Common myeloid progenitor, CD34-positive (primary cell): ENCODE data around the gene PIH1D1.
"Not testable (repeated sequence)": the region's sequence is repeated elsewhere in the genome, so short reads cannot be mapped to it uniquely, and the experiment has no call there.

ENCODE experiments used
- CTCF ChIA-PET: fragments of 350-600 bp; sonication (Branson Sonifier 250); formaldehyde crosslinking; loops from one replicate; lab custom pipeline; 2021; ENCODE audit warnings: antibody characterized with exemption; lab: Charles Lee
- POLR2A ChIA-PET: fragments of 350-600 bp; sonication (Branson Sonifier 250); formaldehyde crosslinking; loops from one replicate; lab custom pipeline; 2021; ENCODE audit warnings: antibody characterized with exemption; lab: Charles Lee
- DNase-seq, 3 donors: peaks; one replicate each; pipeline versions ENCODE4 v3.0.0 to v3.0.0-alpha.2; 2013
- H3K27ac ChIP-seq, 2 experiments: 1 replicate in 1 of 2; 2 replicates in 1 of 2; pipeline ENCODE4 v1.7.0; 2013; ENCODE audit warnings: inconsistent platforms in 2 of 2, low read length in 2 of 2, mild to moderate bottlenecking in 2 of 2, low read depth in 1 of 2, moderate library complexity in 1 of 2; ENCODE audit not compliant: severe bottlenecking in 2 of 2, insufficient read depth in 1 of 2, poor library complexity in 1 of 2
- H3K27me3 ChIP-seq, 5 experiments: replicated peaks in 2 of 5; 1 replicate in 3 of 5; 2 replicates in 2 of 5; pipeline versions ENCODE4 v1.6.1 to v1.7.0; 2013; ENCODE audit warnings: low read length in 4 of 5, mild to moderate bottlenecking in 2 of 5, moderate library complexity in 2 of 5, inconsistent platforms in 1 of 5; ENCODE audit not compliant: insufficient read depth in 5 of 5, control insufficient read depth in 4 of 5
- H3K36me3 ChIP-seq, 4 experiments: 1 replicate in 2 of 4; 2 replicates in 2 of 4; pipeline versions ENCODE4 v1.6.1 to v1.7.0; 2013; ENCODE audit warnings: low read length in 3 of 4, control low read depth in 1 of 4, mild to moderate bottlenecking in 1 of 4; ENCODE audit not compliant: control insufficient read depth in 4 of 4, insufficient read depth in 4 of 4
- H3K4me1 ChIP-seq, 4 experiments: 1 replicate in 3 of 4; 2 replicates in 1 of 4; pipeline versions ENCODE4 v1.6.1 to v1.7.1; 2013; ENCODE audit warnings: low read length in 3 of 4, mild to moderate bottlenecking in 3 of 4, control low read depth in 1 of 4, inconsistent platforms in 1 of 4, moderate library complexity in 1 of 4; ENCODE audit not compliant: control insufficient read depth in 4 of 4, insufficient read depth in 4 of 4; ENCODE audit errors: control extremely low read depth in 1 of 4
- H3K4me3 ChIP-seq, 7 experiments: 1 replicate in 4 of 7; 2 replicates in 3 of 7; pipeline versions ENCODE4 v1.5.1 to v1.7.0; 2013; ENCODE audit warnings: mild to moderate bottlenecking in 7 of 7, low read length in 6 of 7, moderate library complexity in 6 of 7, inconsistent platforms in 2 of 7, low read depth in 2 of 7, control low read depth in 1 of 7; ENCODE audit not compliant: insufficient read depth in 4 of 7, control insufficient read depth in 1 of 7; ENCODE audit errors: extremely low read depth in 1 of 7
- H3K9me3 ChIP-seq, 5 experiments: 1 replicate in 4 of 5; 2 replicates in 1 of 5; pipeline versions ENCODE4 v1.6.1 to v1.7.1; 2013; ENCODE audit warnings: low read length in 4 of 5, mild to moderate bottlenecking in 2 of 5, inconsistent platforms in 1 of 5, low read depth in 1 of 5, moderate library complexity in 1 of 5; ENCODE audit not compliant: control insufficient read depth in 4 of 5, insufficient read depth in 2 of 5; ENCODE audit errors: control extremely low read depth in 1 of 5
- WGBS: methylation state at CpG from one replicate; pipeline ENCODE4 v1.1.5; 2013; ENCODE audit not compliant: insufficient coverage; 5-methylcytosine and 5-hydroxymethylcytosine counted together

The PIH1D1 gene

GRCh38 chr19:49468199-49468598 lies 16.6 kb upstream of the PIH1D1 start:
- Histone ChIP-seq H3K9me3 (no peaks in the 10 kb centered on the region), H3K36me3 (peaks cover 2 to 29% (median 18%) of the 10 kb centered on the region in 4 experiments), H3K4me3 (no peak overlapping the region), H3K27ac (peak overlapping the region in 1 of 2 experiments; percentile 61), H3K27me3 (no peaks in the 10 kb centered on the region), H3K4me1 (peaks cover 4 to 40% (median 39%) of the 10 kb centered on the region in 4 experiments)
- WGBS = 98% methylated on average over 16 of the region's 19 CpGs
- no peak for DNase-seq
- ChIA-PET CTCF (interaction anchor here (0.6 kb wide), 1 partner anchor 206 kb away, joined by 5 read pairs; no protein-coding TSS in a partner anchor), POLR2A (no interaction called here)

- Histone ChIP-seq H3K27me3 (no peaks in the 10 kb centered on the region), H3K36me3 (peaks cover 2 to 37% (median 20%) of the 10 kb centered on the region in 4 experiments), H3K4me1 (peaks cover 0 to 23% (median 20%) of the 10 kb centered on the region in 4 experiments), H3K9me3 (no peaks in the 10 kb centered on the region), H3K4me3 (no peak overlapping the region), H3K27ac (no peak overlapping the region)
- ChIA-PET CTCF (interaction anchor here (0.7 to 2.5 kb wide), 4 partner anchors 8 to 105 kb away, joined by 3 to 9 read pairs (median 3); partner anchors contain the start of gene FLT3LG), POLR2A (no interaction called here)
- WGBS = 92% methylated on average over 2 of the region's 3 CpGs
- no peak for DNase-seq
These were observed 13.8 kb upstream of the PIH1D1 start for GRCh38 chr19:49465371-49465770.

GRCh38 chr19:49463960-49464740 lies 12.5 kb upstream of the PIH1D1 start:
- POLR2A ChIA-PET = no interaction called here
- Histone ChIP-seq H3K36me3 (peaks cover 2 to 47% (median 28%) of the 10 kb centered on the region in 4 experiments), H3K4me1 (peaks cover 0 to 12% (median 11%) of the 10 kb centered on the region in 4 experiments), H3K4me3 (no peak overlapping the region), H3K9me3 (no peaks in the 10 kb centered on the region), H3K27ac (no peak overlapping the region), H3K27me3 (no peaks in the 10 kb centered on the region)
- no peak for DNase-seq
- WGBS = 96% methylated on average over 37 of the region's 39 CpGs
- CTCF ChIA-PET = interaction anchor here (0.8 to 2.5 kb wide), 2 partner anchors 8 to 107 kb away, joined by 3 to 9 read pairs; no protein-coding TSS in a partner anchor

GRCh38 chr19:49462492-49462891 lies 10.9 kb upstream of the PIH1D1 start:
- Histone ChIP-seq H3K4me1 (no peaks in the 10 kb centered on the region), H3K36me3 (peaks cover 5 to 54% (median 30%) of the 10 kb centered on the region in 4 experiments), H3K27me3 (no peaks in the 10 kb centered on the region), H3K9me3 (no peaks in the 10 kb centered on the region), H3K4me3 (no peak overlapping the region), H3K27ac (no peak overlapping the region)
- ChIA-PET CTCF (no interaction called here), POLR2A (no interaction called here)
- DNase-seq = no peak
- 98% methylated on average over 10 of the region's 12 CpGs for WGBS

- ChIA-PET CTCF (interaction anchor here (3.0 kb wide), 1 partner anchor 11 kb away, joined by 9 read pairs; the partner anchor contains the start of gene FLT3LG), POLR2A (no interaction called here)
- H3K36me3 ChIP-seq = peaks cover 2 to 54% (median 30%) of the 10 kb centered on the region in 4 experiments
- DNase-seq = no peak
- H3K4me1 ChIP-seq = no peaks in the 10 kb centered on the region
- no peaks in the 10 kb centered on the region for H3K9me3 ChIP-seq
- 97% methylated on average over 23 of the region's 37 CpGs for WGBS
- H3K27me3 ChIP-seq = no peaks in the 10 kb centered on the region
- H3K27ac ChIP-seq = no peak overlapping the region
- no peak overlapping the region for H3K4me3 ChIP-seq
These were observed 10.0 kb upstream of the PIH1D1 start for GRCh38 chr19:49461656-49462055.

GRCh38 chr19:49461130-49461529 lies 9.5 kb upstream of the PIH1D1 start:
- DNase-seq, H3K9me3 ChIP-seq, POLR2A ChIA-PET, H3K27me3 ChIP-seq, H3K4me3 ChIP-seq, H3K4me1 ChIP-seq, H3K27ac ChIP-seq: not testable (repeated sequence)
- no CpG with 5 or more reads among the region's 1 CpG for WGBS
- H3K36me3 ChIP-seq = peaks cover 2 to 54% (median 30%) of the 10 kb centered on the region in 4 experiments
- CTCF ChIA-PET = interaction anchor here (3.0 kb wide), 1 partner anchor 12 kb away, joined by 9 read pairs; the partner anchor contains the start of gene FLT3LG

- H3K36me3 ChIP-seq = peaks cover 2 to 42% (median 20%) of the 10 kb centered on the region in 4 experiments
- no peak for DNase-seq
- peaks cover 0 to 3% (median 1%) of the 10 kb centered on the region in 4 experiments for H3K4me1 ChIP-seq
- H3K9me3 ChIP-seq = no peaks in the 10 kb centered on the region
- H3K27ac ChIP-seq = no peak overlapping the region
- 89% methylated on average over 10 of the region's 12 CpGs for WGBS
- H3K27me3 ChIP-seq = no peaks in the 10 kb centered on the region
- CTCF ChIA-PET = interaction anchor here (1.9 to 3.0 kb wide), 2 partner anchors 11 to 14 kb away, joined by 9 to 10 read pairs; partner anchors contain the start of gene FLT3LG
- H3K4me3 ChIP-seq = no peak overlapping the region
- POLR2A ChIA-PET = no interaction called here
These were observed 7.8 kb upstream of the PIH1D1 start for GRCh38 chr19:49459388-49459787.
